PC-3 (cell line): Measurements from ENCODE around the gene C16orf92. TPM values are rescaled to one million over a fixed set of nuclear protein-coding genes. Genes with fewer than 3 reads are reported as not detected.

Experiments
- ATAC-seq: fragments of 200-7000 bp; cut with Tn5 transposase; 2 replicates; pipeline ENCODE4 v1.9.1; 2020; ENCODE audit warnings: mild to moderate bottlenecking, moderate library complexity
- BruUV-seq: library from RNA; stranded (reverse); fragments of 400-500 nt; replicated peaks from 2 replicates; lab custom pipeline; 2021; lab: Mats Ljungman, UMichigan
- CTCF ChIA-PET: fragments of 300-600 bp; sonication (Branson Sonifier 250); formaldehyde crosslinking; loops from one replicate; lab custom pipeline; 2022; ENCODE audit warnings: antibody characterized with exemption; lab: Charles Lee
- POLR2A ChIA-PET: fragments of 300-600 bp; sonication (Branson Sonifier 250); formaldehyde crosslinking; loops from one replicate; lab custom pipeline; 2022; ENCODE audit warnings: antibody characterized with exemption; ENCODE audit not compliant: unreplicated experiment; lab: Charles Lee
- DNase-seq: peaks from one replicate; pipeline ENCODE4 v3.0.0-alpha.2; 2015
- H2AFZ ChIP-seq: fragments of 300-600 bp; sonication (generic); 2 replicates; pipeline ENCODE4 v1.6.0; 2016; ENCODE audit warnings: antibody characterized with exemption, low read length
- H3F3A ChIP-seq: fragments of 300-600 bp; sonication (generic); one replicate; pipeline ENCODE4 v1.6.0; 2017; ENCODE audit warnings: antibody characterized with exemption, low read length, control low read depth, mild to moderate bottlenecking; ENCODE audit not compliant: unreplicated experiment
- H3K27ac ChIP-seq: fragments of 300-600 bp; sonication (generic); 2 replicates; pipeline ENCODE4 v1.5.1; 2016; ENCODE audit warnings: mild to moderate bottlenecking, low read length
- H3K27me3 ChIP-seq: fragments of 300-600 bp; sonication (generic); 2 replicates; pipeline ENCODE4 v1.6.1; 2016; ENCODE audit warnings: low read length, mixed read lengths
- H3K36me3 ChIP-seq: fragments of 300-600 bp; sonication (generic); 2 replicates; pipeline ENCODE4 v1.6.1; 2016; ENCODE audit warnings: low read depth, mixed run types, low read length, mixed read lengths
- H3K4me1 ChIP-seq: fragments of 300-600 bp; sonication (generic); 2 replicates; pipeline ENCODE4 v1.5.1; 2016; ENCODE audit warnings: low read length; ENCODE audit not compliant: insufficient read depth
- H3K4me2 ChIP-seq: fragments of 300-600 bp; sonication (generic); 2 replicates; pipeline ENCODE4 v1.6.0; 2016; ENCODE audit warnings: low read length
- H3K4me3 ChIP-seq: fragments of 300-600 bp; sonication (generic); 2 replicates; pipeline ENCODE4 v1.5.1; 2016; ENCODE audit warnings: mild to moderate bottlenecking, low read length, mixed read lengths
- H3K79me2 ChIP-seq: fragments of 300-600 bp; sonication (generic); 2 replicates; pipeline ENCODE4 v1.6.1; 2017; ENCODE audit warnings: low read length, mixed read lengths
- H3K9ac ChIP-seq: fragments of 300-600 bp; sonication (generic); 2 replicates; pipeline ENCODE4 v1.6.0; 2016; ENCODE audit warnings: mild to moderate bottlenecking, low read length
- H3K9me2 ChIP-seq: fragments of 300-600 bp; sonication (generic); replicated peaks from 2 replicates; pipeline ENCODE4 v1.6.1; 2016; ENCODE audit warnings: mixed run types, low read length, mixed read lengths
- H3K9me3 ChIP-seq: fragments of 300-600 bp; sonication (generic); 2 replicates; pipeline ENCODE4 v1.6.1; 2016; ENCODE audit warnings: low read length, mixed read lengths
- H4K20me1 ChIP-seq: fragments of 300-600 bp; sonication (generic); 2 replicates; pipeline ENCODE4 v1.6.1; 2016; ENCODE audit warnings: low read length, mixed read lengths
- EZH2 ChIP-seq: fragments of 300-600 bp; sonication (generic); IDR thresholded peaks from one replicate; pipeline ENCODE4 v1.6.1; 2017; ENCODE audit warnings: antibody characterized with exemption, mild to moderate bottlenecking, low read length; ENCODE audit not compliant: unreplicated experiment
- EZH2phosphoT487 ChIP-seq: fragments of 300-600 bp; sonication (generic); IDR thresholded peaks from 2 replicates; pipeline ENCODE4 v1.6.1; 2018; ENCODE audit warnings: mild to moderate bottlenecking, antibody characterized with exemption, low read length, borderline replicate concordance
- intact Hi-C: fragments of 100-400 bp; cut with micrococcal nuclease; formaldehyde crosslinking; loops from 2 replicates; pipeline ENCODE4 v1.9.0; 2023
- total RNA-seq: library from RNA; depleted of rRNA; stranded (reverse); fragments of >200 nt; gene quantifications from 2 replicates; pipeline ENCODE4 v1.2.3, GENCODE V29; 2014
- TF ChIP-seq, protein P1 (sequence below): fragments of 300-600 bp; sonication (generic); conservative IDR thresholded peaks from 2 replicates; pipeline ENCODE4 v1.5.1; 2017; ENCODE audit warnings: antibody characterized with exemption, low read depth, mild to moderate bottlenecking, low read length

C16orf92 gene
- total RNA-seq, 1 experiment from 2014 or later, result not detected

DNA sequence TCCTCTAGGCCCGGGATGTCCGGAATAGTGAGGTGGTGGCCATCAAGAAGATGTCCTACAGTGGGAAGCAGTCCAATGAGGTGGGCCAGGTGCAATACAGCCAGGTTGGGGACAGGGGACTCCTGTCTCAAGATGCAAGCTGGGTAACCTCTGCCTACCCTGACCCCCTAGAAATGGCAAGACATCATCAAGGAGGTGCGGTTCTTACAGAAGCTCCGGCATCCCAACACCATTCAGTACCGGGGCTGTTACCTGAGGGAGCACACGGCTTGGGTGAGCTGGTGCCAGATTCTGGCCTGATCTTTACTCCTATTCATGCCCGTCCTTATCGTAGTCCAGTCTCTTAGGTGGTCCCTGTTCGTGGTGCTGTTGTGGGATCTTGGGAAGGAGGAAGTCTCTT is 44.9 kb upstream of the C16orf92 start:
- Histone ChIP-seq H3K27me3 (no peaks in the 10 kb centered on the region), H3K4me2 (no peak overlapping the region), H3K36me3 (peaks cover 39% of the 10 kb centered on the region), H3K27ac (no peak overlapping the region), H3K9me3 (no peaks in the 10 kb centered on the region), H3K4me1 (peaks cover 22% of the 10 kb centered on the region), H3K9ac (no peak overlapping the region), H3K9me2 (no peaks in the 10 kb centered on the region), H3K79me2 (peaks cover 47% of the 10 kb centered on the region), H2AFZ (no peak overlapping the region), H4K20me1 (peaks cover 26% of the 10 kb centered on the region), H3K4me3 (no peak overlapping the region), H3F3A (no peaks in the 10 kb centered on the region)
- TF ChIP-seq, protein P1, sequence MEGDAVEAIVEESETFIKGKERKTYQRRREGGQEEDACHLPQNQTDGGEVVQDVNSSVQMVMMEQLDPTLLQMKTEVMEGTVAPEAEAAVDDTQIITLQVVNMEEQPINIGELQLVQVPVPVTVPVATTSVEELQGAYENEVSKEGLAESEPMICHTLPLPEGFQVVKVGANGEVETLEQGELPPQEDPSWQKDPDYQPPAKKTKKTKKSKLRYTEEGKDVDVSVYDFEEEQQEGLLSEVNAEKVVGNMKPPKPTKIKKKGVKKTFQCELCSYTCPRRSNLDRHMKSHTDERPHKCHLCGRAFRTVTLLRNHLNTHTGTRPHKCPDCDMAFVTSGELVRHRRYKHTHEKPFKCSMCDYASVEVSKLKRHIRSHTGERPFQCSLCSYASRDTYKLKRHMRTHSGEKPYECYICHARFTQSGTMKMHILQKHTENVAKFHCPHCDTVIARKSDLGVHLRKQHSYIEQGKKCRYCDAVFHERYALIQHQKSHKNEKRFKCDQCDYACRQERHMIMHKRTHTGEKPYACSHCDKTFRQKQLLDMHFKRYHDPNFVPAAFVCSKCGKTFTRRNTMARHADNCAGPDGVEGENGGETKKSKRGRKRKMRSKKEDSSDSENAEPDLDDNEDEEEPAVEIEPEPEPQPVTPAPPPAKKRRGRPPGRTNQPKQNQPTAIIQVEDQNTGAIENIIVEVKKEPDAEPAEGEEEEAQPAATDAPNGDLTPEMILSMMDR, result no peak
- TF ChIP-seq EZH2phosphoT487 (no peak), EZH2 (no peak)
- no peak for DNase-seq
- CTCF ChIA-PET, result no interaction called here
- BruUV-seq, result no TSS peak
- POLR2A ChIA-PET, result no interaction called here
- ATAC-seq, result no peak
- intact Hi-C loops, result no loop called here

DNA sequence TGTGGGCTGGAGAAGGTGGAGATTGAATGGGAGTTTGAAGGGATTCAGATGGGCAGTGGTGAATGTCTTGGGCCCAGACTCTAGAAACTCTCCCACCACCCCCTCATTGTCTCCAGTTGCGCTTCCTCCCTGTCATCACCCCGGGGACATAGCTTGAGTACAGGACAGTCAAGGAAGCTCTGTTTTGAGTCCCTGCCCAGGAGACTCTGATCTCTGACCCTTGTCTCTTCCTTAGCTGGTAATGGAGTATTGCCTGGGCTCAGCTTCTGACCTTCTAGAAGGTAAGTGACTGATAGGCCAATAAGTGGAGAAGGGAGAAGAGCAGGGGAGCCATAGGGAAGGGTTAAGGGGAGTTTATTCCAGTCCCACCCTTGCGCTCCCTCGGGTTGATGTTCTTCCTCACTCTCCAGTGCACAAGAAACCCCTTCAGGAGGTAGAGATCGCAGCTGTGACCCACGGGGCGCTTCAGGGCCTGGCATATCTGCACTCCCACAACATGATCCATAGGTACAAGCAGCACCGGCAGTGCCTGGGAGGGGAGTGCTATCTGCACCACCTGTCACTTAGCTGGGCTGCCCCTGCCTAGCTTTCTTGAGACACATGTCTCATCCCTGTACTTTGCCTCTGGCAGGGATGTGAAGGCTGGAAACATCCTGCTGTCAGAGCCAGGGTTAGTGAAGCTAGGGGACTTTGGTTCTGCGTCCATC is 44.3 kb upstream of the C16orf92 start:
- Histone ChIP-seq H4K20me1 (peaks cover 26% of the 10 kb centered on the region), H3K27me3 (no peaks in the 10 kb centered on the region), H3K79me2 (peaks cover 47% of the 10 kb centered on the region), H3K4me2 (no peak overlapping the region), H3F3A (no peaks in the 10 kb centered on the region), H3K9me3 (no peaks in the 10 kb centered on the region), H2AFZ (no peak overlapping the region), H3K4me3 (no peak overlapping the region), H3K36me3 (peaks cover 39% of the 10 kb centered on the region), H3K27ac (no peak overlapping the region), H3K4me1 (peaks cover 22% of the 10 kb centered on the region), H3K9ac (no peak overlapping the region), H3K9me2 (no peaks in the 10 kb centered on the region)
- ATAC-seq, result no peak
- no TSS peak for BruUV-seq
- POLR2A ChIA-PET, result no interaction called here
- no peak for DNase-seq
- CTCF ChIA-PET, result no interaction called here
- intact Hi-C loops, result no loop called here
- TF ChIP-seq, protein P1, result no peak
- TF ChIP-seq EZH2phosphoT487, result no peak
- no peak for TF ChIP-seq EZH2
